Stimulated activated CD8-positive, alpha-beta memory T cell treated with anti-CD3 and anti-CD28 coated beads, Interleukin-4, amount 100 ng/mL, for 48 hours (primary cell): Measurements from ENCODE around the gene F3.

Experiments
- DNase-seq: peaks from one replicate; pipeline ENCODE4 v3.0.0-alpha.2; 2020

The F3 gene

GRCh38 chr1:94552071-94552586 is 10.6 kb upstream of the F3 start:
- no peak for DNase-seq

GRCh38 chr1:94551449-94551848 is 9.9 kb upstream of the F3 start:
- DNase-seq: no peak

- DNase-seq: no peak
Observed at GRCh38 chr1:94550800-94551241, 9.3 kb upstream of the F3 start.

GRCh38 chr1:94550396-94550795 is 8.8 kb upstream of the F3 start:
- no peak for DNase-seq

- no peak for DNase-seq
Observed at GRCh38 chr1:94549706-94550105, 8.1 kb upstream of the F3 start.

- no peak for DNase-seq
Observed at GRCh38 chr1:94544706-94545490, 3.3 kb upstream of the F3 start.

- no peak for DNase-seq
Observed at GRCh38 chr1:94543893-94544635, 2.5 kb upstream of the F3 start.

GRCh38 chr1:94543001-94543400 is 1.4 kb upstream of the F3 start:
- DNase-seq: no peak

- DNase-seq: no peak
Observed at GRCh38 chr1:94542088-94542870, 720 bp upstream of the F3 start.

- no peak for DNase-seq
Observed at GRCh38 chr1:94540440-94541245, 916 bp downstream of the F3 start.

- no peak for DNase-seq
Observed at GRCh38 chr1:94539496-94539895, 2.1 kb downstream of the F3 start.

GRCh38 chr1:94538243-94538827 is 3.2 kb downstream of the F3 start:
- DNase-seq: no peak

- no peak for DNase-seq
Observed at GRCh38 chr1:94537254-94537653, 4.3 kb downstream of the F3 start.

- no peak for DNase-seq
Observed at GRCh38 chr1:94535879-94536278, 5.7 kb downstream of the F3 start.

GRCh38 chr1:94535095-94535494 is 6.5 kb downstream of the F3 start:
- no peak for DNase-seq

GRCh38 chr1:94532077-94532476 is 9.5 kb downstream of the F3 start:
- no peak for DNase-seq

- DNase-seq: no peak
Observed at GRCh38 chr1:94531664-94532063, 9.9 kb downstream of the F3 start.

- no peak for DNase-seq
Observed at GRCh38 chr1:94530373-94530878, 11.1 kb downstream of the F3 start.

- no peak for DNase-seq
Observed at GRCh38 chr1:94529416-94529815, 12.1 kb downstream of the F3 start.

GRCh38 chr1:94528826-94529225 is 12.7 kb downstream of the F3 start:
- no peak for DNase-seq

GRCh38 chr1:94528299-94528698 is 13.3 kb downstream of the F3 start:
- DNase-seq: no peak
